ENCODE results near the gene TEKT5.
"Not testable (repeated sequence)": the region's sequence is repeated elsewhere in the genome, so short reads cannot be mapped to it uniquely, and the experiment has no call there.

Gene TEKT5

DNA sequence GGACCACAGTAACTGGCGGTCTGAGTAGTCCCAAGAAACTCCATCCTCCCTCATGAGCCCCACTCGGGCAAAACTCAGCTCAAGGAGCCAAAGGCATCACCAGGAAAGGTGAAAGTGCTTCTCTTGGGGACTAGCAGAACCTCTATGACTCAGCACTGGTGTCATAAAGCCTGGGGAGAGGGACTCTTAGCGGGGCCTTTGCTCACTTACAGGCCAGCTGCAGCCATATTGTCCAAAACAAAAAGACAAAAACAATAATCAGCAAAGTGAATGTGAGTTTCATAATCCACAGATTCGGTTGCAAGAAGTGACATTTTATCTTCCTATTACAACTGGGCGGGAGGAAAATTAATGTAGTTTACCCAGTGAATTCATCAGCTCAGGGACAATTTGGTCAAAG is at the start of gene TEKT5:
TSS of gene TEKT5 (minus strand) at position 101 of the 400 bp plus-strand sequence. CDS start at position 44, 57 bp downstream.
- TF ChIP-seq, protein P1, sequence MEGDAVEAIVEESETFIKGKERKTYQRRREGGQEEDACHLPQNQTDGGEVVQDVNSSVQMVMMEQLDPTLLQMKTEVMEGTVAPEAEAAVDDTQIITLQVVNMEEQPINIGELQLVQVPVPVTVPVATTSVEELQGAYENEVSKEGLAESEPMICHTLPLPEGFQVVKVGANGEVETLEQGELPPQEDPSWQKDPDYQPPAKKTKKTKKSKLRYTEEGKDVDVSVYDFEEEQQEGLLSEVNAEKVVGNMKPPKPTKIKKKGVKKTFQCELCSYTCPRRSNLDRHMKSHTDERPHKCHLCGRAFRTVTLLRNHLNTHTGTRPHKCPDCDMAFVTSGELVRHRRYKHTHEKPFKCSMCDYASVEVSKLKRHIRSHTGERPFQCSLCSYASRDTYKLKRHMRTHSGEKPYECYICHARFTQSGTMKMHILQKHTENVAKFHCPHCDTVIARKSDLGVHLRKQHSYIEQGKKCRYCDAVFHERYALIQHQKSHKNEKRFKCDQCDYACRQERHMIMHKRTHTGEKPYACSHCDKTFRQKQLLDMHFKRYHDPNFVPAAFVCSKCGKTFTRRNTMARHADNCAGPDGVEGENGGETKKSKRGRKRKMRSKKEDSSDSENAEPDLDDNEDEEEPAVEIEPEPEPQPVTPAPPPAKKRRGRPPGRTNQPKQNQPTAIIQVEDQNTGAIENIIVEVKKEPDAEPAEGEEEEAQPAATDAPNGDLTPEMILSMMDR (IDR thresholded peaks at IDR 0.05): no peak
- H3K36me3 ChIP-seq: no peaks in the 10 kb centered on the region
- H3K4me3 ChIP-seq (ENCODE audit: low read depth in 1 of 2, low read length in 1 of 2): no peak within 1 kb of the TSS
- no peak within 1 kb of the TSS for H3K27ac ChIP-seq
- H3K4me1 ChIP-seq (ENCODE audit: control insufficient read depth in 1 of 2, insufficient read depth in 1 of 2, low read depth in 1 of 2, low read length in 1 of 2): no peaks in the 10 kb centered on the region
- no peaks in the 10 kb centered on the region for H3K9me3 ChIP-seq
- H3K27me3 ChIP-seq: no peaks in the 10 kb centered on the region

- peaks cover 11 to 16% of the 10 kb centered on the region in 2 experiments for H3K4me1 ChIP-seq (ENCODE audit: control insufficient read depth in 1 of 2, insufficient read depth in 1 of 2, low read depth in 1 of 2, low read length in 1 of 2)
- no peaks in the 10 kb centered on the region for H3K9me3 ChIP-seq
- peak within 1 kb of the TSS; percentile 98 for H3K27ac ChIP-seq
- peak within 1 kb of the TSS; percentile 84 to 99 for H3K4me3 ChIP-seq (ENCODE audit: low read depth in 1 of 2, low read length in 1 of 2)
- H3K36me3 ChIP-seq: peaks cover 13% of the 10 kb centered on the region
- TF ChIP-seq, protein P1 (IDR thresholded peaks at IDR 0.05): peak; percentile 36
- H3K27me3 ChIP-seq: no peaks in the 10 kb centered on the region
Observed at GRCh38 chr16:10743610-10744369, 49.1 kb upstream of the TEKT5 start, which contains the start of gene NUBP1. Gene NUBP1, plus strand, starts transcription at chr16:10743842. Its CDS starts 22 bp downstream, at chr16:10743864.

DNA sequence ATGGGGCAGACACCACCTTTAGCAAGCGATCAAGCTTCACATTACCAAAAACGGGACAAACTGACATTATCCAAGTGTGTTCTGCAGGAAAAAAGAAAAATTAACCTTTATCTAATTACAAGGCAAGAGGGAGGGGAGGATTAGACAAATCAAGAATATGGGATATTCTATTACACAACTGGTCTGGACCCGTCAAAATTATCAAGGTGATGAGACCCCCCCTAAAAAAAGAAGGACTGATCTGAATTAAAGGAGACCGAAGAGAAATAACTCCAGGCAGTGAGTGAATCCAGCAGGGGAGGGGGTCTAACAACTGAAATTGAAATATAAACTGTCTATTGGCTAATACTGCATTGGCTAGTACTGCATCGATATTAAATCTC is 48.5 kb upstream of the TEKT5 start:
- H3K4me3 ChIP-seq (ENCODE audit: low read depth in 1 of 2, low read length in 1 of 2): peak overlapping the region; percentile 84 to 99

GRCh38 chr16:10741844-10742243 is 47.1 kb upstream of the TEKT5 start:
- H3K27me3 ChIP-seq: no peaks in the 10 kb centered on the region
- H3K27ac ChIP-seq: no peak overlapping the region
- H3K36me3 ChIP-seq: no peaks in the 10 kb centered on the region
- H3K4me3 ChIP-seq (ENCODE audit: low read depth in 1 of 2, low read length in 1 of 2): no peak overlapping the region
- no peaks in the 10 kb centered on the region for H3K9me3 ChIP-seq
- H3K4me1 ChIP-seq (ENCODE audit: control insufficient read depth in 1 of 2, insufficient read depth in 1 of 2, low read depth in 1 of 2, low read length in 1 of 2): peaks cover 13 to 20% of the 10 kb centered on the region in 2 experiments
- TF ChIP-seq, protein P1 (IDR thresholded peaks at IDR 0.05): no peak

More for the DNA sequence above, 48.5 kb upstream of the TEKT5 start:
- Histone ChIP-seq H3K27me3 (no peaks in the 10 kb centered on the region), H3K36me3 (peaks cover 7% of the 10 kb centered on the region), H3K4me1 (ENCODE audit: control insufficient read depth in 1 of 2, insufficient read depth in 1 of 2, low read depth in 1 of 2, low read length in 1 of 2) (peaks cover 11 to 16% of the 10 kb centered on the region in 2 experiments), H3K9me3 (no peaks in the 10 kb centered on the region), H3K27ac (peak overlapping the region; percentile 98)
- TF ChIP-seq, protein P1 (IDR thresholded peaks at IDR 0.05): no peak

- not testable (repeated sequence) for H3K36me3 ChIP-seq; H3K27ac ChIP-seq; H3K27me3 ChIP-seq; H3K4me3 ChIP-seq (ENCODE audit: low read depth in 1 of 2, low read length in 1 of 2); H3K9me3 ChIP-seq
- peaks cover 13 to 20% of the 10 kb centered on the region in 2 experiments for H3K4me1 ChIP-seq (ENCODE audit: control insufficient read depth in 1 of 2, insufficient read depth in 1 of 2, low read depth in 1 of 2, low read length in 1 of 2)
Observed at GRCh38 chr16:10741249-10741648, 46.5 kb upstream of the TEKT5 start.

DNA sequence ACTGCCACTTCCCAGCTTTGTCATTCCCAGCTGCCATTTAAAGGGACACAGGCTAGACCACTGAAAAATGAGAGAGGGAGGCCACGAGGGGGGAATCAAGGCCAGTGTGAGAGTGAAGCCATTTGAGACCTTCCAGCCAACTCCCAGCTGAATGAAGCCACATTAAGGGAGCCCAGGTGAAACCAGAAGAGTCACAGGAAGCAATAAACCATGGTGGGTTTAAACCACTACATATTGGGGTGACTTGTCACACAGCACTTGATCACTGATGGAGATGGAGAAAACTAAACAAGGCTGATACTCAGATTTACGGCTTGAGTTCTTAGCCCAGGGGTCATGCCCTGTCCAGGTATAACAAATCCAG is 46.1 kb upstream of the TEKT5 start:
- TF ChIP-seq, protein P1 (IDR thresholded peaks at IDR 0.05): no peak
- H3K4me1 ChIP-seq (ENCODE audit: control insufficient read depth in 1 of 2, insufficient read depth in 1 of 2, low read depth in 1 of 2, low read length in 1 of 2): peaks cover 13 to 20% of the 10 kb centered on the region in 2 experiments
- no peak overlapping the region for H3K27ac ChIP-seq
- no peaks in the 10 kb centered on the region for H3K27me3 ChIP-seq
- no peak overlapping the region for H3K4me3 ChIP-seq (ENCODE audit: low read depth in 1 of 2, low read length in 1 of 2)
- no peaks in the 10 kb centered on the region for H3K9me3 ChIP-seq
- H3K36me3 ChIP-seq: no peaks in the 10 kb centered on the region
